Brain microvascular endothelial cell (primary cell): ENCODE results near the gene MPV17L2.
A peak's percentile ranks its signal among the peaks of the same experiment; 100 is the strongest.

Source experiments
- DNase-seq: peaks from one replicate; pipeline ENCODE4 v3.0.0-alpha.2; 2020
- H3K27ac ChIP-seq: fragments of 250-450 bp; sonication (Bioruptor Pico); 2 replicates; pipeline ENCODE4 v1.5.1; 2020; ENCODE audit warnings: mild to moderate bottlenecking, moderate library complexity
- H3K27me3 ChIP-seq: fragments of 250-450 bp; sonication (Bioruptor Pico); replicated peaks from 2 replicates; pipeline ENCODE4 v1.5.1; 2020; ENCODE audit warnings: mild to moderate bottlenecking
- H3K36me3 ChIP-seq: fragments of 250-450 bp; sonication (Bioruptor Pico); replicated peaks from 2 replicates; pipeline ENCODE4 v1.5.1; 2020; ENCODE audit warnings: mild to moderate bottlenecking
- H3K4me3 ChIP-seq: 2 replicates; pipeline ENCODE4 v1.5.1; 2011; ENCODE audit warnings: low read depth, mild to moderate bottlenecking, control low read depth, low read length, moderate library complexity
- CTCF ChIP-seq: IDR thresholded peaks from 2 replicates; pipeline ENCODE4 v1.5.1; 2011; ENCODE audit warnings: low read depth, mild to moderate bottlenecking, moderate library complexity, low read length, control low read depth, inconsistent platforms; ENCODE audit errors: missing control alignments
- in situ Hi-C: cut with HindIII; loops from 2 replicates; pipeline ENCODE4 v1.10.0; 2017; ENCODE audit warnings: low sequenced_read_pairs, low pct_ligation_motif_present

Gene MPV17L2

GRCh38 chr19:18220632-18221275 lies 27.7 kb downstream of the MPV17L2 start:
- Histone ChIP-seq H3K27me3 (no peaks in the 10 kb centered on the region), H3K4me3 (no peak overlapping the region), H3K27ac (no peak overlapping the region), H3K36me3 (no peaks in the 10 kb centered on the region)
- DNase-seq: no peak
- in situ Hi-C loops: no loop called here
- no peak for TF ChIP-seq CTCF

GRCh38 chr19:18221815-18222725 lies 29.1 kb downstream of the MPV17L2 start:
- Histone ChIP-seq H3K27me3 (no peaks in the 10 kb centered on the region), H3K27ac (no peak overlapping the region), H3K36me3 (no peaks in the 10 kb centered on the region), H3K4me3 (no peak overlapping the region)
- in situ Hi-C loops: no loop called here
- no peak for DNase-seq
- TF ChIP-seq CTCF: no peak

- no peak for DNase-seq
- H3K27ac ChIP-seq: no peak overlapping the region
- in situ Hi-C loops: no loop called here
- peak overlapping the region; percentile 49 for H3K4me3 ChIP-seq
- H3K27me3 ChIP-seq: no peaks in the 10 kb centered on the region
- TF ChIP-seq CTCF: no peak
- no peaks in the 10 kb centered on the region for H3K36me3 ChIP-seq
These were observed 31.0 kb downstream of the MPV17L2 start for GRCh38 chr19:18223860-18224524.

- Histone ChIP-seq H3K36me3 (no peaks in the 10 kb centered on the region), H3K27ac (no peak overlapping the region), H3K27me3 (no peaks in the 10 kb centered on the region), H3K4me3 (peak overlapping the region; percentile 49)
- in situ Hi-C loops: no loop called here
- TF ChIP-seq CTCF: no peak
- peak; percentile 99 for DNase-seq
These were observed 31.7 kb downstream of the MPV17L2 start for GRCh38 chr19:18224525-18225354.

- Histone ChIP-seq H3K36me3 (no peaks in the 10 kb centered on the region), H3K27ac (no peak overlapping the region), H3K4me3 (no peak overlapping the region), H3K27me3 (no peaks in the 10 kb centered on the region)
- no peak for DNase-seq
- no peak for TF ChIP-seq CTCF
- in situ Hi-C loops: no loop called here
These were observed 32.3 kb downstream of the MPV17L2 start for GRCh38 chr19:18225355-18225701.
